ENCODE measurements around the gene TXNDC11. TPM values are rescaled to one million over a fixed set of nuclear protein-coding genes. Genes with fewer than 3 reads are reported as not detected.

The TXNDC11 gene
- total and polyA plus RNA-seq, 3 donors from 2014 or later, result 34.4 to 45.3 (median 42.3) TPM

GRCh38 chr16:11699234-11699894, 43.3 kb downstream of the TXNDC11 start:
- Histone ChIP-seq H3K27me3 (no peaks in the 10 kb centered on the region), H3K36me3 (ENCODE audit: low read depth, missing control alignments) (no peaks in the 10 kb centered on the region), H3K4me3 (no peak overlapping the region), H3K4me1 (no peaks in the 10 kb centered on the region), H3K27ac (no peak overlapping the region), H3K9me3 (no peaks in the 10 kb centered on the region)
- WGBS, 2 donors, result 90 to 91% methylated on average over 10 of the region's 10 CpGs
- DNase-seq, result no peak
- intact Hi-C loops (cut with DNase I; ENCODE audit: low total_unique reads), result no loop called here
- TF ChIP-seq CTCF (IDR thresholded peaks at IDR 0.05) (no peak), POLR2A (IDR thresholded peaks at IDR 0.05) (no peak)

- Histone ChIP-seq H3K9me3 (no peaks in the 10 kb centered on the region), H3K27ac (no peak overlapping the region), H3K36me3 (ENCODE audit: low read depth, missing control alignments) (no peaks in the 10 kb centered on the region), H3K4me1 (no peaks in the 10 kb centered on the region), H3K4me3 (no peak overlapping the region), H3K27me3 (no peaks in the 10 kb centered on the region)
- 74 to 83% methylated on average over 7 of the region's 7 CpGs for WGBS, 2 donors
- TF ChIP-seq POLR2A (IDR thresholded peaks at IDR 0.05) (no peak), CTCF (IDR thresholded peaks at IDR 0.05) (no peak)
- intact Hi-C loops (cut with DNase I; ENCODE audit: low total_unique reads), result no loop called here
- no peak for DNase-seq
Observed at GRCh38 chr16:11698271-11698689, 44.4 kb downstream of the TXNDC11 start.

GRCh38 chr16:11697319-11697718, 45.3 kb downstream of the TXNDC11 start:
- TF ChIP-seq POLR2A (IDR thresholded peaks at IDR 0.05) (no peak), CTCF (IDR thresholded peaks at IDR 0.05) (no peak)
- 94 to 95% methylated on average over 12 of the region's 12 CpGs for WGBS, 2 donors
- intact Hi-C loops (cut with DNase I; ENCODE audit: low total_unique reads), result no loop called here
- no peaks in the 10 kb centered on the region for H3K4me1 ChIP-seq
- H3K27ac ChIP-seq, result no peak overlapping the region
- no peaks in the 10 kb centered on the region for H3K36me3 ChIP-seq (ENCODE audit: low read depth, missing control alignments)
- H3K27me3 ChIP-seq, result no peaks in the 10 kb centered on the region
- H3K4me3 ChIP-seq, result no peak overlapping the region
- no peaks in the 10 kb centered on the region for H3K9me3 ChIP-seq
- DNase-seq, result no peak

DNA sequence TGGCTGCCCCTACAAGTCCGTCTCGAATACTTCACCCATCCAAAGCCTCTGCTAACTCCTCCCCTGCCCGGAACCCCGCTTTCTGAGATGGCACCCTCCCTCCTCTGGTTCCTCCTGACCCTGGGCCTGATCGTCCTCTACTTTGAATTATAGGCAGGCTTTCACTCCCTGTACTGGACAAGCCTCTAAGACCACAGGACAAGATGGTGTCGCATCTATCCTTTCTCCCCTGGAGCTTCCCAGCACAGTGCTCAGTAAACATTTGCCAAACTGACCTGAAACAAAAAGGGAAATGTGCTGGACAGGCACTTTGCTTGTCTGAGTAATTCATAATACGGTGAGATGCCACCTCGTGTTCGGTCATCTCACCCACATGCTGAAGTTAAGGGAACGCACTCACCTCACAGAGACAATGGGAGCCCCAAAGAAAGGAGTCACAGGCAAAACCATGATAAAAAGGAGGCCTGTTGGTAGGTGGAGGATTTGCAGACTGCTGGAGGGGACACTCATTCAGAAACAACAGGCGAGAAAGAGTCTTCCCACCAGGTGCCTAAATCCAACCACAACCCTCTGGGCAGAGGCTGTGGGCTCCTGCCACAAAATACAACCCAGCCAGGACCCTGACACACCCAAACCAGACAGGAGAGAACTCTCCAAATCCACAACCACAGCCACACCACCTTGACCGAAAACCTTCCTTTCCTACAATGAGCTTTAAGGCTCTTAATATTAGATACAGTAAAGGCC, 46.2 kb downstream of the TXNDC11 start:
- no peak overlapping the region for H3K27ac ChIP-seq
- DNase-seq, result no peak
- intact Hi-C loops (cut with DNase I; ENCODE audit: low total_unique reads), result no loop called here
- H3K27me3 ChIP-seq, result no peaks in the 10 kb centered on the region
- no peak for TF ChIP-seq POLR2A (IDR thresholded peaks at IDR 0.05)
- no peak for TF ChIP-seq CTCF (IDR thresholded peaks at IDR 0.05)
- WGBS, 2 donors, result 94 to 96% methylated on average over 12 of the region's 12 CpGs
- H3K36me3 ChIP-seq (ENCODE audit: low read depth, missing control alignments), result no peaks in the 10 kb centered on the region
- no peaks in the 10 kb centered on the region for H3K4me1 ChIP-seq
- no peaks in the 10 kb centered on the region for H3K9me3 ChIP-seq
- H3K4me3 ChIP-seq, result no peak overlapping the region

Measured in testis (tissue), 3 donors.